Neutrophil (primary cell): ENCODE data around the gene ENHO.

Experiments
- H3K27ac ChIP-seq: fragments of 200-600 bp; sonication (generic); 2 replicates; pipeline ENCODE4 v1.5.1; 2016; ENCODE audit warnings: mild to moderate bottlenecking, moderate library complexity
- H3K27me3 ChIP-seq: fragments of 200-600 bp; sonication (generic); 2 replicates; pipeline ENCODE4 v1.6.0; 2016; ENCODE audit warnings: mild to moderate bottlenecking
- H3K36me3 ChIP-seq: fragments of 200-600 bp; sonication (generic); 2 replicates; pipeline ENCODE4 v1.5.1; 2017
- H3K4me1 ChIP-seq, 2 experiments: fragments of 200-600 bp in 1 of 2; sonication (generic) in 1 of 2; 1 replicate in 1 of 2; 2 replicates in 1 of 2; pipeline versions ENCODE4 v1.5.1 to v1.6.1; 2013 to 2016; ENCODE audit warnings: low read depth in 1 of 2, low read length in 1 of 2, mild to moderate bottlenecking in 1 of 2, moderate library complexity in 1 of 2; ENCODE audit not compliant: control insufficient read depth in 1 of 2, insufficient read depth in 1 of 2
- H3K4me3 ChIP-seq, 2 experiments: fragments of 200-600 bp in 1 of 2; sonication (generic) in 1 of 2; 1 replicate in 1 of 2; 2 replicates in 1 of 2; pipeline ENCODE4 v1.5.1; 2013 to 2016; ENCODE audit warnings: low read depth in 1 of 2, low read length in 1 of 2, mild to moderate bottlenecking in 1 of 2, moderate library complexity in 1 of 2
- H3K9me3 ChIP-seq: fragments of 200-600 bp; sonication (generic); 2 replicates; pipeline ENCODE4 v1.5.1; 2016
- TF ChIP-seq, protein P1 (sequence below): fragments of 200-600 bp; sonication (generic); IDR thresholded peaks from 2 replicates; pipeline ENCODE4 v1.5.1; 2016; ENCODE audit warnings: antibody characterized with exemption

The ENHO gene

DNA sequence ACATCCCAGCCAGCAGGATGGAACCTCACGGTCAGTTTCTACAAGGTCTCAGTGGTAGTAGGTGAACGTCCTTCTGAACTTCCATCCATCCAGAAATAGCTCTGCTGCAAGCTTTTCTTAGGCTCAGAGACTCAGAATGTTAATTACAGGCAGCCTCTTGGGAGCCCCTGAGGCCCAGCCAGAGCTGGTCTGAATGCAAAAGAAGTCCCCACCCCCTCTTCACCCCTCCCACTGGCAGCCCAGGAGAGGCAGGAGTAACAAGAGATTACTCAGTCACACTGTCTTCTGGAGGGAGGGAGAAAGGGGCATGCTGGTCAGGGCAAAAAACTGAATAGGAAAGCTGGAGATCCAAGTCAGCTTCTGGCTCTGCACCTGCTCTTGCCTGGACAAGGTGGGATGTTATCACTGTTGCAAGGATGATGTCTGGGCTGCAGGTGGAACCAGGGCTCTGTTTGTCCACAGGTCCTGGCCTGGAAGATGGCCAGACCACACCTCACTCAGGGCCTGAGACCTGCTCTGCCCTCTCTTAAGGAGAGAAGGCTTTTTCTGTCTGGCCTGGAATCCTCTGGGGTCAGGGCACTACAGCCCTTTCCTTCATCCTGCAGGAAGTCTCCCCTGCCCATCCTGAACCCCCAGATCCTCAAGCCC lies 9.1 kb downstream of the ENHO start:
- Histone ChIP-seq H3K27ac (no peak overlapping the region), H3K27me3 (peaks cover 37% of the 10 kb centered on the region), H3K4me3 (no peak overlapping the region), H3K4me1 (no peaks in the 10 kb centered on the region), H3K9me3 (no peaks in the 10 kb centered on the region), H3K36me3 (no peaks in the 10 kb centered on the region)
- TF ChIP-seq, protein P1, sequence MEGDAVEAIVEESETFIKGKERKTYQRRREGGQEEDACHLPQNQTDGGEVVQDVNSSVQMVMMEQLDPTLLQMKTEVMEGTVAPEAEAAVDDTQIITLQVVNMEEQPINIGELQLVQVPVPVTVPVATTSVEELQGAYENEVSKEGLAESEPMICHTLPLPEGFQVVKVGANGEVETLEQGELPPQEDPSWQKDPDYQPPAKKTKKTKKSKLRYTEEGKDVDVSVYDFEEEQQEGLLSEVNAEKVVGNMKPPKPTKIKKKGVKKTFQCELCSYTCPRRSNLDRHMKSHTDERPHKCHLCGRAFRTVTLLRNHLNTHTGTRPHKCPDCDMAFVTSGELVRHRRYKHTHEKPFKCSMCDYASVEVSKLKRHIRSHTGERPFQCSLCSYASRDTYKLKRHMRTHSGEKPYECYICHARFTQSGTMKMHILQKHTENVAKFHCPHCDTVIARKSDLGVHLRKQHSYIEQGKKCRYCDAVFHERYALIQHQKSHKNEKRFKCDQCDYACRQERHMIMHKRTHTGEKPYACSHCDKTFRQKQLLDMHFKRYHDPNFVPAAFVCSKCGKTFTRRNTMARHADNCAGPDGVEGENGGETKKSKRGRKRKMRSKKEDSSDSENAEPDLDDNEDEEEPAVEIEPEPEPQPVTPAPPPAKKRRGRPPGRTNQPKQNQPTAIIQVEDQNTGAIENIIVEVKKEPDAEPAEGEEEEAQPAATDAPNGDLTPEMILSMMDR = no peak

DNA sequence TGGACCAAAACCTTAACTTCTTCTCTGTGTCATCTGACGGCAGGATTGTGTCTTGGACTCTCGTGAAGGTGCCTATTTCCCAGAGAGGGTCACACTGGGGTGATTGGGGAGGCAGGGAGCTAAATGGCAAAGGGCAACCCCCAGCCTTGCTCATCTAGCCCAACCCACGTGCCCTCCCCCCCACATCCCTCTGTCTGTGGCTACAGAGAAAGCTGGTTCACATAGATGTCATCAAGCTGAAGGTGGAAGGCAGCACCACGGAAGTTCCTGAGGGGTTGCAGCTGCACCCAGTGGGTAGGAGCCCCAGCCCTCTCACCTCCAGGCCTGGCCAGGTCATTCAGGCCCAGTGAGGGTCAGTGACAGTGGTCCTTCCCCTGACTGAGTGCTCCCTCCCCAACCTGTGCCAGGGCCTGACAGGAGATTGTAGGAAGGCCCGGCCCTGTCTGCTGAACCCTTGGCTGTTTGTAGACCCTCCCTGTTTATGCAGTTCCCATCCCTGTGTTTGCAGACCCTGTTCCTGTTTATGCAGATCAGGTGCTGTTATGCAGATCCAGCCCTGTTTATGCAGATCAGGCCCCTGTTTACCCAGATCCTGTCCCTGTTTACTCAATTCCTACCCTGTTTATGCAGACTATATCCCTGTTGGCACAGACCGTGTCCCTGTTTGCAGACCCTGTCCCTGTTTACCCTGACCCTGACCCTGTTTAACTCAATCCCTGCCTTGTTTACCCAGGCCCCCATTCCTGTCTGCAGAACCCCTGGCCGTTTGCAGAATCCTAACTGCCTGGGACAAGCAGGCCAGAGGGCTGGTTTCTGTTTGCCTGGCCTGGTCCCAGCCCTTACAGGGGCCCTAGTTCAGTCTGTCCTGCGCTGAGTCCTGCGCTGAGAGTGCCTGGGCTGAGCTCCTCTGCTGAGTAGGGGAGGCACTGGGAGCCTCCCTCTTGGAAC lies 10.4 kb downstream of the ENHO start:
- no peaks in the 10 kb centered on the region for H3K36me3 ChIP-seq
- H3K27ac ChIP-seq = no peak overlapping the region
- H3K27me3 ChIP-seq = peaks cover 25% of the 10 kb centered on the region
- no peaks in the 10 kb centered on the region for H3K4me1 ChIP-seq
- TF ChIP-seq, protein P1 = no peak
- no peaks in the 10 kb centered on the region for H3K9me3 ChIP-seq
- no peak overlapping the region for H3K4me3 ChIP-seq

DNA sequence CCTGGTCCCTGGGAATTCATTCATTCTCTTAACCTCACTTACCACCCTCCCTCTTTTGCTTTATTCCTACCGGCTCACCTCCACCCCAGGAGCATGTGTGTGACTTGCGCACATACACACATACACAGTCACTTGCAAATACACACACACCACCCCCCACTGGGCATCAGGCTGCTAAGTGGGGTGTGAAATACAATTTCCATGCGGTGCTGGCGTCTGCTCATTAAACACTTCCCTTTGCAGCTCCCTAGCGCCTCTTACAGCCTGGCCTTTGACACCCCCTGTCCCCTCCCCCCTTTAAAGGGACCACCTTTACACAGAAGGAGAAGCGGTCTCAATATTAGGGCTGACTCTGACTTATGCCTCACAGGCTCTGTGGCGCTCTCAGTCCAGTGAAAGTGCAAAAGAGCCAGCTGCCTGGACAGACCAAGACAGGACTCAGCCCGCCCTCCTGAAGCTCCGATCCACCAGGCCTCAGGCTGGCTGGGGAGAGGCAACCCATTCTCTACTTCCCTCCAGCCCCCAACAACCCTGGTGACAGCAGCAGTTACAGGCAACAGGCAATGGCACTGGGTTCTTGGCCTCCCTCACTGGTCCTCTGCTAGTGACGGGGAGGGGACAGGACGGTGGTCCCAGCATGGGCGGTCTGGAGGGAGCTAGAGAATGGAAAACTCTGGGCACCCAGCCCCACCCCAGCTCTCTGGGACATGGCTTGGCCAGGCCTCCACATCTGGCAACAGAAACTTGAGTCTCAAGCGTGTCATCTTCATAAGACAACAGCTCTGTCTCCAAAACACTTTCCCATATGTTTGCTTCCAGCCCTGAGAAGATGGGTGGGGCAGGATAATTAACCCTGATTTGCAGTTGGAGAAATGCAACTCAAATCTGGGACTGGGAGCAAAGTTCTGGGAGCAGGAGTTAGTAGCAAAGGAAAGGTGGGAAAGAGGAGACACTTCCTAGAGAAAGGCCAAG lies 12.0 kb downstream of the ENHO start:
- Histone ChIP-seq H3K4me1 (no peaks in the 10 kb centered on the region), H3K9me3 (no peaks in the 10 kb centered on the region), H3K27ac (no peak overlapping the region), H3K4me3 (no peak overlapping the region), H3K36me3 (no peaks in the 10 kb centered on the region), H3K27me3 (peaks cover 20% of the 10 kb centered on the region)
- TF ChIP-seq, protein P1 = no peak

DNA sequence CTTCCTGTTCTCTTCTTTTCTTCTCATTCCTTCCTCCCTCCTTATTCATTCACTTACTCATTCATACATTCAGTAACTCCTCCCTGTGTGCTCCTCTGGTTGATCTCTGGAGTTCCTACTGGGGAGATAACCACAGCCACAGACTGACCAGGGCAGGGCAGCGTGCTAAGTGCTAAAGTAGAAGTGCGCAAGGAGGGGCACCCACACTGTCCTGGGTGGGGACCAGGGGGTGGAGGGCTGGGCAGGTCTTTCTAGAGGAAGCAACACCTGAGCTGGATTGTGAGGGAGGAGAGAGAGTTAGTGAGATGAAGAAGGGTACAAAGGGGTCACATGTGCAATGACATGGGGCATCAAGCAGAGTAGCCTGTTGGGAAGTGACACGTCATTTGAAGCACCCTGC lies 13.8 kb downstream of the ENHO start:
- TF ChIP-seq, protein P1 = no peak
- H3K27ac ChIP-seq = no peak overlapping the region
- no peaks in the 10 kb centered on the region for H3K9me3 ChIP-seq
- no peaks in the 10 kb centered on the region for H3K4me1 ChIP-seq
- H3K4me3 ChIP-seq = no peak overlapping the region
- peaks cover 22% of the 10 kb centered on the region for H3K27me3 ChIP-seq
- H3K36me3 ChIP-seq = no peaks in the 10 kb centered on the region

DNA sequence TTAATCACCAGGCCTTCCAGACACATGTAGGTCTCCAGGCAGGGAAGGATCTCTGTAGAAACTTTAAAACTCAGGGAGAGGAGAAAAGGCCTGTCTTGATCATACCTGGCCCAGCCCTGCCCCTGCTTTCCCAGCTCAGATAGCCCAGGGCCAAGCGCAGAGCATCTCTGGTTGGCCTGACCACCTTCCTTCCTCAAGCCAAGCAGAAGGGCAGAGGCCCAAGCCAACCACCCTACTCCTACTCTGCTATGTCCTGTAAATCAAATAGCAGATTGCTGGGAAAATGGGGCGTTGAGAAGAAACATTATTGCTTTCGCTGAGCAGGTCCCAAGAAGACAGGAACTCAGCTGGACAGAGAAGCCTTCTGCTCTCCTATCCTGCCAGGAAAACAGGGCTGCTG lies 14.3 kb downstream of the ENHO start:
- Histone ChIP-seq H3K4me1 (no peaks in the 10 kb centered on the region), H3K36me3 (no peaks in the 10 kb centered on the region), H3K27me3 (peaks cover 24% of the 10 kb centered on the region), H3K4me3 (no peak overlapping the region), H3K27ac (no peak overlapping the region), H3K9me3 (no peaks in the 10 kb centered on the region)
- TF ChIP-seq, protein P1 = no peak
